ENCODE measurements around the gene AMBP. TPM values are rescaled to one million over a fixed set of nuclear protein-coding genes. Genes with fewer than 3 reads are reported as not detected.

Gene AMBP
- total RNA-seq, result not detected

- Mint-ChIP-seq H3K36me3 (no peaks in the 10 kb centered on the region), H3K4me1 (peaks cover 2% of the 10 kb centered on the region), H3K9me3 (no peaks in the 10 kb centered on the region), H3K27me3 (peaks cover 10% of the 10 kb centered on the region), H3K4me3 (no peak within 1 kb of the TSS), H3K27ac (no peak within 1 kb of the TSS)
- DNase-seq (no peak), ATAC-seq (ENCODE audit: low read depth) (no peak)
- POLR2A ChIA-PET, result no interaction called here
Observed at GRCh38 chr9:114078021-114078780, at the start of gene AMBP. Gene AMBP, minus strand, starts transcription at chr9:114078300. Its CDS starts 91 bp downstream, at chr9:114078209.

DNA sequence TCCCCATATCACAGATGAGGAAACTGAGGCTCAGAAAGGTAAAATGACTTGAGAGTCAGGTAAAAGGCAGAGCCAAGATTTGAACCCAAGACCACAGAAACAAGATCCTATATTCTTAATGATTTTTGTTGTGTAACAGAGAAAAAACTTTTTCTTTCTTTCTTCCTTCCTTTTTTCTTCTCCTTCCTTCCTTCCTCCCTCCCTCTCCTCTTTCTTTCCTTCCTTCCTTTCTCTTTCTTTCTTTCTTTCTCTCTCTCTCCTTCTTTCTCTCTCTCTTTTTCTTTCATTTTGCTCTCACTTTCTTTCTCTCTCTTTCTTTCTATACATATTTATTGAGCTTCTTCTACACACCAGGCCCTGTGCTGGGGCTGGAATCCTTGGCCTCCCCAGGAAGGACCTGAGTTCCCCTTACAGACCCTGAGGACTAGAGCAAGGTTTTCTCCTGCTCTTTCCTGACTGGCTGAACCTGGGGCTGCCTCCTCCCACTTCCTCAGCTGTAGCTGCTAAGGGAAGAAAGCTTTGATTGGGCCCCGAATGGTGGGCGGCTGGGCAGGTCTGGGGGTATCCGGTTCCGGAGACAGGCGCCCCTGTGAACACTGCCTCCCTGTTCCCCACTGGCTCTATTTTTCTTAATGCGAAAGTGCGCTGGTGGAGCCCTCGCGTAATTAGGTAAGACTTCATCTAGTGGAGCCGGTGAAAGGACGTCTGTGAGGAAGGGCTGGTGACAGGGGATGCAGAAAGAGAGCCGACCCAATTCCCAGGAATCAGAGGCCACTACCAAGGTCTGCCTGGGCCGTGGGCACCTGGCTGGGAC, 48.4 kb upstream of the AMBP start:
- Mint-ChIP-seq H3K27me3 (peaks cover 29% of the 10 kb centered on the region), H3K4me1 (peaks cover 2% of the 10 kb centered on the region), H3K36me3 (no peaks in the 10 kb centered on the region), H3K9me3 (no peaks in the 10 kb centered on the region), H3K27ac (no peak overlapping the region), H3K4me3 (no peak overlapping the region)
- POLR2A ChIA-PET, result no interaction called here
- DNase-seq, result no peak
- no peak for ATAC-seq (ENCODE audit: low read depth)

- peaks cover 2% of the 10 kb centered on the region for H3K4me1 Mint-ChIP-seq
- no peak for ATAC-seq (ENCODE audit: low read depth)
- H3K4me3 Mint-ChIP-seq, result no peak overlapping the region
- no peak for DNase-seq
- POLR2A ChIA-PET, result no interaction called here
- no peaks in the 10 kb centered on the region for H3K9me3 Mint-ChIP-seq
- no peaks in the 10 kb centered on the region for H3K36me3 Mint-ChIP-seq
- peaks cover 23% of the 10 kb centered on the region for H3K27me3 Mint-ChIP-seq
- no peak overlapping the region for H3K27ac Mint-ChIP-seq
Observed at GRCh38 chr9:114125476-114126013, 47.4 kb upstream of the AMBP start.

DNA sequence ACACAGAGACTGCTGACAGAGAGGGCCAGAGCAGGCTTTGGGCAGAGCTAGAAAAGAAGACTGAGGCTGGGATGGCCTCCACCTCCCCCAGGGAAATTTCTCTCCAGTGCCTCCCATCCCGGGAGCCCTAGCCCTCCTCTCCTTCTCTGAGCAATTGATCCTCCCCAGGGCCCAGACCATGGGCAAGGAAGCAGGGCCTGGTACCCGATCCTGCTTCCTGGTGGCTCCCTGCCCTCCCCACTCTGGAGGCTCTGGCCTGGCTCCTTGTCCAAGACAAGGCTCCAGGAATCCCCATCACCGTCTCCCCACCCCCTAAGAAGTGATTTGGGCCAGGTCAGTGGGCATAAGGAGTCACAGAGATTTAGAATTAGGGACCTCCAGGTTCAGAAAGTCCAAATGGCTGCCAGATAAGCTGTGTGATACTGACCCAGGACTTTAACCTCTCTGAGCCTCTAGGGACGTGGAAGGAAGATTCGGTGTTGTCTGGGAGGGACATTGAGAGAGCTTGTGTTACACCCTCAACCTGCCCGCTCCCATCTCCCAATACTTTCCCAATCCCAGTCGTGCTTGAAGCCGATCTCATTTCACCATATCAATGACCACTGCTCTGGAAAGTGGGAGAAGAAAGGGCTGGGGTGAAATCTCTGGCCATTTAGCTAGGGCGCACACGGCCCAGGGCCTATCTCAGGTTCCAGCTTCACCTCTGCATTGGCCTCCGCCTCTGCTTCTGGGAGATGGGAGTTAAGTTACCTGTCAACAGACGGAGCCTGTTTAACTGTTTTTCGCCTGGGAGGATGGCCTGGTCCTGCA, 46.8 kb upstream of the AMBP start:
- no peak overlapping the region for H3K4me3 Mint-ChIP-seq
- no peak for DNase-seq
- no peaks in the 10 kb centered on the region for H3K36me3 Mint-ChIP-seq
- no peak overlapping the region for H3K27ac Mint-ChIP-seq
- POLR2A ChIA-PET, result no interaction called here
- peaks cover 2% of the 10 kb centered on the region for H3K4me1 Mint-ChIP-seq
- no peaks in the 10 kb centered on the region for H3K9me3 Mint-ChIP-seq
- no peak for ATAC-seq (ENCODE audit: low read depth)
- peaks cover 25% of the 10 kb centered on the region for H3K27me3 Mint-ChIP-seq

- Mint-ChIP-seq H3K36me3 (no peaks in the 10 kb centered on the region), H3K27ac (no peak overlapping the region), H3K9me3 (no peaks in the 10 kb centered on the region), H3K27me3 (peaks cover 22% of the 10 kb centered on the region), H3K4me3 (no peak overlapping the region), H3K4me1 (peaks cover 2% of the 10 kb centered on the region)
- ATAC-seq (ENCODE audit: low read depth) (no peak), DNase-seq (no peak)
- POLR2A ChIA-PET, result no interaction called here
Observed at GRCh38 chr9:114124138-114124537, 46.0 kb upstream of the AMBP start.

DNA sequence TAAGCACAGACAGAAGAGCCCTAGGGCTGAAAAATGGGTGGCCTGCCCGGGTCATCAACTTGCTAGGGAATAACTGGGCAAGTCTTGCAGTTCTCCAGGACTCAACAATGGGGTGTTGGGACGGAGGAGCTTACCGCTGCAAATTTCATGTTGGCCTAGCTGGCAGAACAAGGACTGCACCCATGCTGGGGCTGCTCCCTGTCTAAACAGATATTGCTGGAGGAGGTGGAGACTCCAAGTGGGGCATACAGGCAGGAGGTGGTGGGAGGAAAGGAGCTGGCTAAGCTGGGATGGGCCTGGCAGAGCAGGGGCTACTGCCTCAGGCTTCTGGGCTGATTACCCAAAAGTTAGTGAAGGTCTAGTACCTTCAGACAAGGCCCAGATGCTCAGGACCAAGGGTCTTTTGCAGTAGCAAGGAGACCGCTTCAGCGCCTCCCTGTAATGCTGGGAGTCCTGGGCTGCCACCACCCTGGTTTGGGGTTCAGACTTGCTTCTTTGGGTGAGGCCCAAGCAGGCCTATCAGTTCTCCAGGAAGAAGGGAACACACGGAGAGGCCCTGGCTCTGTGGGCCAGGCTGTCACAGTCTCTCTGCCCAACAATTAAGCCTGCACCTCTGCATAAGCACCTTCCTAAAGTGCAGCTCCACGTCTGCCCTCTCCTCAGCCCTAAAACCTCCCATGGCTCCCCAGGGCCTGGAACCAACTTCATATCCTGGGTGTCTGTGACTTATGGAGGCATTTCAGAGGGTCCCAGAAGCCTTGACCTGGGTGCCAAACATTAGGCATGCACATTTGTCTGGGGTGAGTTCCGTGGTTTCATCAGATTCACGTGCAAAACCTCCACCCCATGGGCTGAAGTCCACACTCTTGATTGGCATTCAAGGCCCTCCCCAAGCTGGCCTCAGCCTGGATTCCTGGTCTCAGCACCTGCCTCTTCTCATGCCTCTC, 45.2 kb upstream of the AMBP start:
- no peak overlapping the region for H3K4me3 Mint-ChIP-seq
- DNase-seq, result no peak
- POLR2A ChIA-PET, result no interaction called here

DNA sequence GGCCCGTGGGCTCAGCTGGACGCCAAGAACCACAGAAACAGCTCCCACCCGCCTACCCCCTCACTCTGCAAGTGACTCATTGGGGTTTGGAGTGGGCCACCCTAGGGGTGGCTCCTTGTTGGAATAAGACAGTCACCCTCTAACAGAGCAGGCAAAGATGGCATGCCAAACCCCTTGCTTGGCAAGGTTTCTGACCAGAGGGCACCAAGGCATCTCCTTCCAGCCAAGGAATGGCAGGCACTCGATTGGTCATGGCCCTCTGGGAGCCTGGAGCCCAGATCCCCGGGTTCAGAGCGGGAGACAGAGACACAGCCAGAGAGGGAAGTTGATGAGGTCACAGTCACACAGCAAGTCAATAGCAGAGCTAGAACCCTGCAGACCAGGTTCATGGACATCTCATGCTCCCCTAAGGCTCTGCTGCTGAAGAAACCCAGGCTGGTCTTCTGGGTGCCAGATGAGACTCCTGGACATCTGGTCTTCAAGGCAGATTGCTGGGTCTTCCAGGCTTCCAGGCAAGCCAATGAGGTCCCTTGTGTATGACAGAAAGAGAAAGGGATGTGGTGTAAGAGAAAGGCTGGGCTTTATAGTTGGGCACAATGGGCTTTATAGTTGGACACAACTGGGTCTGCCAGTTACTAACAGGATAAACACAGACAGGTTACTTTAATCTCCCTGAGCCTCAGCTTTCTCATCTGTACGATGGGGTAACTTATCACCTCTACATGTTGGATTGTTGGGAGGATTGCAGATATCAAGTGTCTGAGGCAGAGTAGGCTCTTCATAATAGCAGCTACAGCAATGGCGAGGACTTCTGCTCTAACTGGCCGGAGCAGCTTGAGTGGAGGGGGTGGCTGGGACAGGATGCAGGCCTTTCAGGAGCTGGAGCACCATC, 44.3 kb upstream of the AMBP start:
- POLR2A ChIA-PET, result no interaction called here
- DNase-seq (no peak), ATAC-seq (ENCODE audit: low read depth) (no peak)
- H3K4me3 Mint-ChIP-seq, result no peak overlapping the region
- H3K27me3 Mint-ChIP-seq, result peaks cover 15% of the 10 kb centered on the region
- no peak overlapping the region for H3K27ac Mint-ChIP-seq
- H3K4me1 Mint-ChIP-seq, result peaks cover 2% of the 10 kb centered on the region
- H3K36me3 Mint-ChIP-seq, result no peaks in the 10 kb centered on the region
- no peaks in the 10 kb centered on the region for H3K9me3 Mint-ChIP-seq

More for the DNA sequence above, 45.2 kb upstream of the AMBP start:
- Mint-ChIP-seq H3K27me3 (peaks cover 17% of the 10 kb centered on the region), H3K36me3 (no peaks in the 10 kb centered on the region), H3K27ac (no peak overlapping the region), H3K9me3 (no peaks in the 10 kb centered on the region), H3K4me1 (peaks cover 2% of the 10 kb centered on the region)
- ATAC-seq (ENCODE audit: low read depth), result no peak

GRCh38 chr9:114121227-114122135, 43.4 kb upstream of the AMBP start:
- no peak overlapping the region for H3K27ac Mint-ChIP-seq
- ATAC-seq (ENCODE audit: low read depth) (no peak), DNase-seq (no peak)
- no peak overlapping the region for H3K4me3 Mint-ChIP-seq
- peaks cover 13% of the 10 kb centered on the region for H3K27me3 Mint-ChIP-seq
- H3K9me3 Mint-ChIP-seq, result no peaks in the 10 kb centered on the region
- H3K36me3 Mint-ChIP-seq, result no peaks in the 10 kb centered on the region
- POLR2A ChIA-PET, result no interaction called here
- H3K4me1 Mint-ChIP-seq, result peaks cover 2% of the 10 kb centered on the region

- H3K9me3 Mint-ChIP-seq, result no peaks in the 10 kb centered on the region
- no peak for DNase-seq
- H3K36me3 Mint-ChIP-seq, result no peaks in the 10 kb centered on the region
- no peak overlapping the region for H3K4me3 Mint-ChIP-seq
- POLR2A ChIA-PET, result no interaction called here
- ATAC-seq (ENCODE audit: low read depth), result no peak
- no peaks in the 10 kb centered on the region for H3K4me1 Mint-ChIP-seq
- H3K27ac Mint-ChIP-seq, result no peak overlapping the region
- peaks cover 10% of the 10 kb centered on the region for H3K27me3 Mint-ChIP-seq
Observed at GRCh38 chr9:114120192-114121014, 42.3 kb upstream of the AMBP start.

- no peak for ATAC-seq (ENCODE audit: low read depth)
- Mint-ChIP-seq H3K4me1 (no peaks in the 10 kb centered on the region), H3K36me3 (no peaks in the 10 kb centered on the region), H3K27ac (no peak overlapping the region), H3K4me3 (no peak overlapping the region), H3K27me3 (peaks cover 13% of the 10 kb centered on the region), H3K9me3 (no peaks in the 10 kb centered on the region)
- DNase-seq, result no peak
- POLR2A ChIA-PET, result no interaction called here
Observed at GRCh38 chr9:114119242-114120191, 41.4 kb upstream of the AMBP start.

All from activated naive CD8-positive, alpha-beta T cell treated with anti-CD3 and anti-CD28 coated beads, Interleukin-2, amount 10 ng/mL, durations not matched to agents 7 days and 5 days (primary cell).